ENCODE measurements around the gene MAGI2. TPM values are rescaled to one million over a fixed set of nuclear protein-coding genes. Genes with fewer than 3 reads are reported as not detected.
A peak's percentile ranks its signal among the peaks of the same experiment; 100 is the strongest.

The MAGI2 gene
- total and polyA plus RNA-seq, 4 donors = 3.7 to 25.5 (median 11.6) TPM

- DNase-seq (no peak), ATAC-seq (ENCODE audit: low FRiP score) (no peak)
- Histone ChIP-seq H3K4me3 (ENCODE audit: low read length in 2 of 2) (no peak overlapping the region), H3K27ac (ENCODE audit: low read depth in 1 of 2, low read length in 2 of 2) (no peak overlapping the region), H3K4me1 (ENCODE audit: control insufficient read depth in 1 of 2, insufficient read depth in 2 of 2, low read length in 2 of 2) (peaks cover 0 to 5% of the 10 kb centered on the region in 2 donors), H3K36me3 (ENCODE audit: control insufficient read depth in 1 of 2, insufficient read depth in 2 of 2, low read length in 1 of 2) (no peaks in the 10 kb centered on the region), H3K9me3 (ENCODE audit: control insufficient read depth, low read length) (no peaks in the 10 kb centered on the region), H3K27me3 (ENCODE audit: control insufficient read depth in 1 of 2, insufficient read depth in 2 of 2, low read length in 1 of 2) (no peaks in the 10 kb centered on the region)
- WGBS, 2 donors = 5 to 11% methylated on average over 1 of the region's 1 CpG
- intact Hi-C loops (cut with DNase I) = no loop called here
These were observed 1289.0 kb downstream of the MAGI2 start for GRCh38 chr7:78164459-78164858.

- Histone ChIP-seq H3K27me3 (ENCODE audit: control insufficient read depth in 1 of 2, insufficient read depth in 2 of 2, low read length in 1 of 2) (no peaks in the 10 kb centered on the region), H3K4me1 (ENCODE audit: control insufficient read depth in 1 of 2, insufficient read depth in 2 of 2, low read length in 2 of 2) (no peaks in the 10 kb centered on the region), H3K27ac (ENCODE audit: low read depth in 1 of 2, low read length in 2 of 2) (no peak overlapping the region), H3K9me3 (ENCODE audit: control insufficient read depth, low read length) (no peaks in the 10 kb centered on the region), H3K4me3 (ENCODE audit: low read length in 2 of 2) (no peak overlapping the region), H3K36me3 (ENCODE audit: control insufficient read depth in 1 of 2, insufficient read depth in 2 of 2, low read length in 1 of 2) (no peaks in the 10 kb centered on the region)
- ATAC-seq (ENCODE audit: low FRiP score) = no peak
- intact Hi-C loops (cut with DNase I) = no loop called here
- DNase-seq = no peak
- 91 to 92% methylated on average over 5 of the region's 5 CpGs for WGBS, 2 donors
These were observed 1291.7 kb downstream of the MAGI2 start for GRCh38 chr7:78161781-78162180.

GRCh38 chr7:78159545-78159944 is 1293.9 kb downstream of the MAGI2 start:
- Histone ChIP-seq H3K9me3 (ENCODE audit: control insufficient read depth, low read length) (no peaks in the 10 kb centered on the region), H3K36me3 (ENCODE audit: control insufficient read depth in 1 of 2, insufficient read depth in 2 of 2, low read length in 1 of 2) (no peaks in the 10 kb centered on the region), H3K4me1 (ENCODE audit: control insufficient read depth in 1 of 2, insufficient read depth in 2 of 2, low read length in 2 of 2) (no peaks in the 10 kb centered on the region), H3K27ac (ENCODE audit: low read depth in 1 of 2, low read length in 2 of 2) (no peak overlapping the region), H3K4me3 (ENCODE audit: low read length in 2 of 2) (no peak overlapping the region), H3K27me3 (ENCODE audit: control insufficient read depth in 1 of 2, insufficient read depth in 2 of 2, low read length in 1 of 2) (no peaks in the 10 kb centered on the region)
- DNase-seq (no peak), ATAC-seq (ENCODE audit: low FRiP score) (no peak)
- intact Hi-C loops (cut with DNase I) = no loop called here
- 94 to 95% methylated on average over 2 of the region's 2 CpGs for WGBS, 2 donors

- WGBS, 2 donors = 86 to 89% methylated on average over 4 of the region's 4 CpGs
- H3K4me1 ChIP-seq (ENCODE audit: control insufficient read depth in 1 of 2, insufficient read depth in 2 of 2, low read length in 2 of 2) = peaks cover 2 to 17% of the 10 kb centered on the region in 2 donors
- no peaks in the 10 kb centered on the region for H3K36me3 ChIP-seq (ENCODE audit: control insufficient read depth in 1 of 2, insufficient read depth in 2 of 2, low read length in 1 of 2)
- intact Hi-C loops (cut with DNase I) = no loop called here
- H3K27me3 ChIP-seq (ENCODE audit: control insufficient read depth in 1 of 2, insufficient read depth in 2 of 2, low read length in 1 of 2) = no peaks in the 10 kb centered on the region
- no peaks in the 10 kb centered on the region for H3K9me3 ChIP-seq (ENCODE audit: control insufficient read depth, low read length)
- DNase-seq = no peak
- no peak for ATAC-seq (ENCODE audit: low FRiP score)
- H3K27ac ChIP-seq (ENCODE audit: low read depth in 1 of 2, low read length in 2 of 2) = no peak overlapping the region
- no peak overlapping the region for H3K4me3 ChIP-seq (ENCODE audit: low read length in 2 of 2)
These were observed 1300.2 kb downstream of the MAGI2 start for GRCh38 chr7:78153285-78153684.

- WGBS, 2 donors = 32 to 39% methylated on average over 3 of the region's 3 CpGs
- H3K27me3 ChIP-seq (ENCODE audit: control insufficient read depth in 1 of 2, insufficient read depth in 2 of 2, low read length in 1 of 2) = no peaks in the 10 kb centered on the region
- no peaks in the 10 kb centered on the region for H3K9me3 ChIP-seq (ENCODE audit: control insufficient read depth, low read length)
- intact Hi-C loops (cut with DNase I) = no loop called here
- peak; percentile 37 for ATAC-seq (ENCODE audit: low FRiP score)
- H3K27ac ChIP-seq (ENCODE audit: low read depth in 1 of 2, low read length in 2 of 2) = peak overlapping the region in 1 of 2 donors; percentile 33
- no peaks in the 10 kb centered on the region for H3K36me3 ChIP-seq (ENCODE audit: control insufficient read depth in 1 of 2, insufficient read depth in 2 of 2, low read length in 1 of 2)
- no peak overlapping the region for H3K4me3 ChIP-seq (ENCODE audit: low read length in 2 of 2)
- no peak for DNase-seq
- H3K4me1 ChIP-seq (ENCODE audit: control insufficient read depth in 1 of 2, insufficient read depth in 2 of 2, low read length in 2 of 2) = peaks cover 2 to 17% of the 10 kb centered on the region in 2 donors
These were observed 1302.2 kb downstream of the MAGI2 start for GRCh38 chr7:78151229-78151628.

- peak; percentile 40 for ATAC-seq (ENCODE audit: low FRiP score)
- no peak overlapping the region for H3K4me3 ChIP-seq (ENCODE audit: low read length in 2 of 2)
- H3K27me3 ChIP-seq (ENCODE audit: control insufficient read depth in 1 of 2, insufficient read depth in 2 of 2, low read length in 1 of 2) = no peaks in the 10 kb centered on the region
- no peak for DNase-seq
- H3K4me1 ChIP-seq (ENCODE audit: control insufficient read depth in 1 of 2, insufficient read depth in 2 of 2, low read length in 2 of 2) = peaks cover 2 to 17% of the 10 kb centered on the region in 2 donors
- intact Hi-C loops (cut with DNase I) = no loop called here
- no peaks in the 10 kb centered on the region for H3K36me3 ChIP-seq (ENCODE audit: control insufficient read depth in 1 of 2, insufficient read depth in 2 of 2, low read length in 1 of 2)
- no peaks in the 10 kb centered on the region for H3K9me3 ChIP-seq (ENCODE audit: control insufficient read depth, low read length)
- H3K27ac ChIP-seq (ENCODE audit: low read depth in 1 of 2, low read length in 2 of 2) = no peak overlapping the region
- WGBS, 2 donors = 40 to 41% methylated on average over 1 of the region's 1 CpG
These were observed 1303.7 kb downstream of the MAGI2 start for GRCh38 chr7:78149787-78150186.

- H3K9me3 ChIP-seq (ENCODE audit: control insufficient read depth, low read length) = no peaks in the 10 kb centered on the region
- no peaks in the 10 kb centered on the region for H3K36me3 ChIP-seq (ENCODE audit: control insufficient read depth in 1 of 2, insufficient read depth in 2 of 2, low read length in 1 of 2)
- no peak for DNase-seq
- no peak for ATAC-seq (ENCODE audit: low FRiP score)
- H3K4me1 ChIP-seq (ENCODE audit: control insufficient read depth in 1 of 2, insufficient read depth in 2 of 2, low read length in 2 of 2) = peaks cover 2 to 17% of the 10 kb centered on the region in 2 donors
- WGBS, 2 donors = 99 to 100% methylated on average over 1 of the region's 1 CpG
- H3K27ac ChIP-seq (ENCODE audit: low read depth in 1 of 2, low read length in 2 of 2) = no peak overlapping the region
- no peaks in the 10 kb centered on the region for H3K27me3 ChIP-seq (ENCODE audit: control insufficient read depth in 1 of 2, insufficient read depth in 2 of 2, low read length in 1 of 2)
- intact Hi-C loops (cut with DNase I) = no loop called here
- H3K4me3 ChIP-seq (ENCODE audit: low read length in 2 of 2) = no peak overlapping the region
These were observed 1305.1 kb downstream of the MAGI2 start for GRCh38 chr7:78148166-78148894.

- Histone ChIP-seq H3K4me1 (ENCODE audit: control insufficient read depth in 1 of 2, insufficient read depth in 2 of 2, low read length in 2 of 2) (peaks cover 2 to 16% of the 10 kb centered on the region in 2 donors), H3K9me3 (ENCODE audit: control insufficient read depth, low read length) (no peaks in the 10 kb centered on the region), H3K36me3 (ENCODE audit: control insufficient read depth in 1 of 2, insufficient read depth in 2 of 2, low read length in 1 of 2) (no peaks in the 10 kb centered on the region), H3K27ac (ENCODE audit: low read depth in 1 of 2, low read length in 2 of 2) (no peak overlapping the region), H3K4me3 (ENCODE audit: low read length in 2 of 2) (no peak overlapping the region), H3K27me3 (ENCODE audit: control insufficient read depth in 1 of 2, insufficient read depth in 2 of 2, low read length in 1 of 2) (no peaks in the 10 kb centered on the region)
- ATAC-seq (ENCODE audit: low FRiP score) = no peak
- intact Hi-C loops (cut with DNase I) = no loop called here
- DNase-seq = no peak
These were observed 1306.9 kb downstream of the MAGI2 start for GRCh38 chr7:78146546-78146945.

GRCh38 chr7:78143661-78144060 is 1309.8 kb downstream of the MAGI2 start:
- H3K4me1 ChIP-seq (ENCODE audit: control insufficient read depth in 1 of 2, insufficient read depth in 2 of 2, low read length in 2 of 2) = peaks cover 0 to 3% of the 10 kb centered on the region in 2 donors
- no peaks in the 10 kb centered on the region for H3K36me3 ChIP-seq (ENCODE audit: control insufficient read depth in 1 of 2, insufficient read depth in 2 of 2, low read length in 1 of 2)
- ATAC-seq (ENCODE audit: low FRiP score) (no peak), DNase-seq (no peak)
- no peak overlapping the region for H3K27ac ChIP-seq (ENCODE audit: low read depth in 1 of 2, low read length in 2 of 2)
- 97 to 98% methylated on average over 2 of the region's 2 CpGs for WGBS, 2 donors
- no peak overlapping the region for H3K4me3 ChIP-seq (ENCODE audit: low read length in 2 of 2)
- no peaks in the 10 kb centered on the region for H3K9me3 ChIP-seq (ENCODE audit: control insufficient read depth, low read length)
- no peaks in the 10 kb centered on the region for H3K27me3 ChIP-seq (ENCODE audit: control insufficient read depth in 1 of 2, insufficient read depth in 2 of 2, low read length in 1 of 2)
- intact Hi-C loops (cut with DNase I) = no loop called here
